Measurements from ENCODE around the gene MYO1D.

DNA sequence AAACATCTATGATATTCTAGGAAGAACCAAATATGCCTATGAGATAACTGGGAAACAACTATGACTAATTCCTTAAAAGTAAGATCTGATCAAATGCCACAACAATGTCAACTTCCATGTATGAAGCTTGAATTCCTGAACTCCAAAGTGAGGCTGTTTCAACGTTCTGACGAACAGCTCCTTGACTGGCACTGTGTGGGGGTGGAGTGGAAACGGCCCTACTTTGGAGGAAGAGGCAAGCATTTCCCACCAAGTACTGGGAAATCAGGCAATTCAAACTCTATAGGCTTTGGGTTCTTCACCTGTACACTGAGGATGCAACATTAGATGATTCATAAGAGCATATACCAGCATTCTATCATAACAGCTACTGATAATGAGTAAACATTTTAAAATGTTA, 203.0 kb downstream of the MYO1D start:
- TF ChIP-seq YY1 (IDR thresholded peaks at IDR 0.05; ENCODE audit: extremely low read depth, insufficient replicate concordance, low read depth, low read length) (no peak), ZNF274 (IDR thresholded peaks at IDR 0.05; ENCODE audit: low read depth, low read length) (no peak)
- TF ChIP-seq, protein P1, sequence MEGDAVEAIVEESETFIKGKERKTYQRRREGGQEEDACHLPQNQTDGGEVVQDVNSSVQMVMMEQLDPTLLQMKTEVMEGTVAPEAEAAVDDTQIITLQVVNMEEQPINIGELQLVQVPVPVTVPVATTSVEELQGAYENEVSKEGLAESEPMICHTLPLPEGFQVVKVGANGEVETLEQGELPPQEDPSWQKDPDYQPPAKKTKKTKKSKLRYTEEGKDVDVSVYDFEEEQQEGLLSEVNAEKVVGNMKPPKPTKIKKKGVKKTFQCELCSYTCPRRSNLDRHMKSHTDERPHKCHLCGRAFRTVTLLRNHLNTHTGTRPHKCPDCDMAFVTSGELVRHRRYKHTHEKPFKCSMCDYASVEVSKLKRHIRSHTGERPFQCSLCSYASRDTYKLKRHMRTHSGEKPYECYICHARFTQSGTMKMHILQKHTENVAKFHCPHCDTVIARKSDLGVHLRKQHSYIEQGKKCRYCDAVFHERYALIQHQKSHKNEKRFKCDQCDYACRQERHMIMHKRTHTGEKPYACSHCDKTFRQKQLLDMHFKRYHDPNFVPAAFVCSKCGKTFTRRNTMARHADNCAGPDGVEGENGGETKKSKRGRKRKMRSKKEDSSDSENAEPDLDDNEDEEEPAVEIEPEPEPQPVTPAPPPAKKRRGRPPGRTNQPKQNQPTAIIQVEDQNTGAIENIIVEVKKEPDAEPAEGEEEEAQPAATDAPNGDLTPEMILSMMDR (IDR thresholded peaks at IDR 0.05 in 2 of 3, conservative IDR thresholded peaks at IDR 0.05 in 1 of 3; ENCODE audit: borderline replicate concordance in 1 of 3, insufficient read depth in 1 of 3, low read depth in 2 of 3, low read length in 2 of 3) = no peak

All from HCT116 (cell line).